SK-N-DZ (cell line): ENCODE results near the gene SNX30.
A peak's percentile ranks its signal among the peaks of the same experiment; 100 is the strongest.

Experiments used
- DNase-seq: peaks from one replicate; pipeline ENCODE4 v3.0.0-alpha.2; 2015; ENCODE audit warnings: low spot score

The SNX30 gene

DNA sequence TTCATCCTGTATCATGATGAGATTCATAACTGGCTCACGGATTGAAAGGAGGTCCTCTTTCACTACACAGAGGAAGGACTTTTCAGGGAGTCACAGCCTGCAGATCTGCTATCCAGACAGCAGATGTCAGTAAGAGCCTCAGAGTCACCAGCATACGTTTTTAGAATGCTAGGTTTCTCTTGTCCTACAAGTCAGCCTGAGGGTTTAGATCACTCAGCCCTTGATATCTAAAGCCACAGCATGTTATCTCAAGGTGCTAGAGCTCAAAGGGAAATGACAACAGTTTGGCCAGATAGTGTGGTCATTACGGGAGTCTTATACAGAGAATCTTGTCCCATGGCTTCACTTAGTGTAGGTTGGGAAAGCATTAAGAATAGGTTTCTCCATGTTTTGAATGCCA is 171.0 kb downstream of the SNX30 start:
- DNase-seq, result peak; percentile 66
